Esophagus muscularis mucosa (tissue), 4 donors: ENCODE measurements around the gene WSCD2. TPM values are rescaled to one million over a fixed set of nuclear protein-coding genes. Genes with fewer than 3 reads are reported as not detected.
A peak's percentile ranks its signal among the peaks of the same experiment; 100 is the strongest.

ENCODE experiments used
- DNase-seq: peaks from one replicate; pipeline ENCODE4 v3.0.0-alpha.2; 2017; ENCODE audit errors: extremely low spot score
- H3K27ac ChIP-seq, 4 donors: fragments of 200-600 bp; sonication (generic); replicated peaks in 1 of 4; 1 replicate in 3 of 4; 2 replicates in 1 of 4; pipeline ENCODE4 v1.5.1; 2016 to 2019; ENCODE audit warnings: mild to moderate bottlenecking in 1 of 4
- H3K27me3 ChIP-seq, 4 donors: fragments of 200-600 bp; sonication (generic); one replicate each; pipeline versions ENCODE4 v1.5.1 to v1.6.0; 2016 to 2019
- H3K36me3 ChIP-seq, 4 donors: fragments of 200-600 bp; sonication (generic); one replicate each; pipeline ENCODE4 v1.5.1; 2016 to 2019
- H3K4me1 ChIP-seq, 4 donors: fragments of 200-600 bp; sonication (generic); one replicate each; pipeline ENCODE4 v1.5.1; 2016 to 2019
- H3K4me3 ChIP-seq, 4 donors: fragments of 200-600 bp; sonication (generic); 1 replicate in 2 of 4; 2 replicates in 2 of 4; pipeline ENCODE4 v1.5.1; 2016 to 2019; ENCODE audit warnings: mild to moderate bottlenecking in 4 of 4, moderate library complexity in 1 of 4
- H3K9me3 ChIP-seq, 4 donors: fragments of 200-600 bp; sonication (generic); 1 replicate in 3 of 4; 2 replicates in 1 of 4; pipeline ENCODE4 v1.5.1; 2016 to 2019
- CTCF ChIP-seq, 3 experiments: fragments of 200-600 bp in 2 of 3; fragments of 450-650 bp in 1 of 3; sonication (generic) in 2 of 3; IDR thresholded peaks; one replicate each; pipeline ENCODE4 v1.5.1; 2017 to 2019; ENCODE audit warnings: antibody characterized with exemption in 3 of 3, mild to moderate bottlenecking in 2 of 3, moderate library complexity in 1 of 3
- EP300 ChIP-seq: sonication (generic); formaldehyde crosslinking; IDR thresholded peaks from one replicate; pipeline ENCODE4 v1.6.1; 2017; ENCODE audit warnings: antibody characterized with exemption
- POLR2A ChIP-seq: fragments of 450-650 bp; IDR thresholded peaks from one replicate; pipeline ENCODE4 v1.6.1; 2017; ENCODE audit warnings: antibody characterized with exemption, moderate library complexity, mild to moderate bottlenecking, low read depth
- POLR2AphosphoS5 ChIP-seq, 2 donors: sonication (generic); formaldehyde crosslinking; IDR thresholded peaks; one replicate each; pipeline ENCODE4 v1.6.1; 2017; ENCODE audit warnings: antibody characterized with exemption in 2 of 2
- WGBS: methylation state at CpG from one replicate; pipeline ENCODE4 v1.1.5; 2018; 5-methylcytosine and 5-hydroxymethylcytosine counted together
- intact Hi-C: fragments of 100-400 bp; cut with DNase I; formaldehyde crosslinking; loops from one replicate; pipeline ENCODE4 v1.15.1; 2023
- total RNA-seq, 4 donors: library from RNA; depleted of rRNA; stranded (reverse); fragments of >200 nt; gene quantifications; one replicate each; pipeline versions ENCODE4 v1.1.0 to v1.2.1, GENCODE V29; 2016

Gene WSCD2
- total RNA-seq, 4 donors from 2014 or later: 24.7 to 47.9 (median 30.4) TPM

GRCh38 chr12:108099778-108100489 lies 29.2 kb upstream of the WSCD2 start:
- intact Hi-C loops: loop anchor here (2.0 kb wide), 1 partner anchor 95 kb away; no protein-coding TSS in a partner anchor
- Histone ChIP-seq H3K27ac (no peak overlapping the region), H3K9me3 (no peaks in the 10 kb centered on the region), H3K4me1 (peaks cover 0 to 27% (median 16%) of the 10 kb centered on the region in 4 donors), H3K36me3 (no peaks in the 10 kb centered on the region), H3K27me3 (no peaks in the 10 kb centered on the region), H3K4me3 (no peak overlapping the region)
- TF ChIP-seq CTCF (IDR thresholded peaks at IDR 0.05): no peak
- no peak for TF ChIP-seq POLR2A
- no peak for TF ChIP-seq EP300
- TF ChIP-seq POLR2AphosphoS5 (IDR thresholded peaks at IDR 0.05): no peak
- WGBS: 64% methylated on average over 4 of the region's 4 CpGs
- no peak for DNase-seq

- Histone ChIP-seq H3K9me3 (no peaks in the 10 kb centered on the region), H3K27me3 (no peaks in the 10 kb centered on the region), H3K36me3 (no peaks in the 10 kb centered on the region), H3K4me3 (no peak overlapping the region), H3K27ac (peak overlapping the region in 3 of 4 donors; percentile 1 to 57 (median 9)), H3K4me1 (peaks cover 0 to 30% (median 22%) of the 10 kb centered on the region in 4 donors)
- 65% methylated on average over 3 of the region's 3 CpGs for WGBS
- no peak for TF ChIP-seq POLR2AphosphoS5 (IDR thresholded peaks at IDR 0.05)
- TF ChIP-seq CTCF (IDR thresholded peaks at IDR 0.05): no peak
- TF ChIP-seq EP300: no peak
- TF ChIP-seq POLR2A: no peak
- no peak for DNase-seq
- intact Hi-C loops: no loop called here
Observed at GRCh38 chr12:108101605-108102175, 27.4 kb upstream of the WSCD2 start.

GRCh38 chr12:108102363-108102762 lies 26.7 kb upstream of the WSCD2 start:
- H3K4me3 ChIP-seq: no peak overlapping the region
- peaks cover 0 to 37% (median 28%) of the 10 kb centered on the region in 4 donors for H3K4me1 ChIP-seq
- H3K36me3 ChIP-seq: no peaks in the 10 kb centered on the region
- no peaks in the 10 kb centered on the region for H3K27me3 ChIP-seq
- WGBS: 60% methylated on average over 1 of the region's 1 CpG
- intact Hi-C loops: no loop called here
- no peaks in the 10 kb centered on the region for H3K9me3 ChIP-seq
- no peak for DNase-seq
- H3K27ac ChIP-seq: peak overlapping the region in 3 of 4 donors; percentile 1 to 57 (median 9)
- TF ChIP-seq EP300: no peak

- no peaks in the 10 kb centered on the region for H3K9me3 ChIP-seq
- no peaks in the 10 kb centered on the region for H3K36me3 ChIP-seq
- intact Hi-C loops: no loop called here
- TF ChIP-seq CTCF (IDR thresholded peaks at IDR 0.05) (no peak), POLR2A (no peak), EP300 (no peak), POLR2AphosphoS5 (IDR thresholded peaks at IDR 0.05) (no peak)
- H3K4me1 ChIP-seq: peaks cover 0 to 44% (median 35%) of the 10 kb centered on the region in 4 donors
- H3K27me3 ChIP-seq: no peaks in the 10 kb centered on the region
- no peak for DNase-seq
- no peak overlapping the region for H3K27ac ChIP-seq
- H3K4me3 ChIP-seq: no peak overlapping the region
Observed at GRCh38 chr12:108103087-108103486, 26.0 kb upstream of the WSCD2 start.

GRCh38 chr12:108103517-108103916 lies 25.6 kb upstream of the WSCD2 start:
- intact Hi-C loops: no loop called here
- H3K4me1 ChIP-seq: peaks cover 0 to 44% (median 35%) of the 10 kb centered on the region in 4 donors
- H3K36me3 ChIP-seq: no peaks in the 10 kb centered on the region
- H3K27me3 ChIP-seq: no peaks in the 10 kb centered on the region
- no peak for DNase-seq
- H3K9me3 ChIP-seq: no peaks in the 10 kb centered on the region
- no peak overlapping the region for H3K27ac ChIP-seq
- WGBS: 75% methylated on average over 3 of the region's 3 CpGs
- no peak for TF ChIP-seq EP300
- TF ChIP-seq POLR2AphosphoS5 (IDR thresholded peaks at IDR 0.05): no peak
- TF ChIP-seq CTCF (IDR thresholded peaks at IDR 0.05): no peak
- no peak for TF ChIP-seq POLR2A
- no peak overlapping the region for H3K4me3 ChIP-seq
